Gastroesophageal sphincter (tissue), 4 donors: ENCODE results near the gene CLCA4. TPM values are rescaled to one million over a fixed set of nuclear protein-coding genes. Genes with fewer than 3 reads are reported as not detected.
"Not testable (repeated sequence)": the region's sequence is repeated elsewhere in the genome, so short reads cannot be mapped to it uniquely, and the experiment has no call there.

Source experiments
- ATAC-seq: fragments of 150-250 bp; one replicate; pipeline ENCODE4 v1.9.1; 2016; ENCODE audit warnings: mild to moderate bottlenecking, moderate library complexity
- H3K27ac ChIP-seq, 4 donors: fragments of 200-600 bp; sonication (generic) in 3 of 4; 1 replicate in 3 of 4; 2 replicates in 1 of 4; pipeline ENCODE4 v1.5.1; 2016 to 2019
- H3K27me3 ChIP-seq: fragments of 200-600 bp; sonication (generic); one replicate; pipeline ENCODE4 v1.5.1; 2019
- H3K36me3 ChIP-seq, 2 donors: fragments of 200-600 bp; sonication (generic); one replicate each; pipeline ENCODE4 v1.5.1; 2019; ENCODE audit warnings: control low read depth in 1 of 2
- H3K4me1 ChIP-seq, 3 donors: fragments of 200-600 bp; sonication (generic); 1 replicate in 2 of 3; 2 replicates in 1 of 3; pipeline ENCODE4 v1.5.1; 2016 to 2019; ENCODE audit warnings: control low read depth in 2 of 3
- H3K4me3 ChIP-seq, 2 donors: fragments of 200-600 bp; sonication (generic); one replicate each; pipeline ENCODE4 v1.5.1; 2019; ENCODE audit warnings: mild to moderate bottlenecking in 1 of 2, moderate library complexity in 1 of 2
- H3K9me3 ChIP-seq, 3 donors: fragments of 200-600 bp; sonication (generic); one replicate each; pipeline ENCODE4 v1.5.1; 2017 to 2019; ENCODE audit warnings: control low read depth in 2 of 3
- CTCF ChIP-seq, 4 experiments: fragments of 200-600 bp in 2 of 4; fragments of 450-650 bp in 2 of 4; sonication (generic) in 1 of 4; IDR thresholded peaks; one replicate each; pipeline ENCODE4 v1.5.1; 2017 to 2019; ENCODE audit warnings: antibody characterized with exemption in 4 of 4, mild to moderate bottlenecking in 2 of 4, moderate library complexity in 2 of 4
- EP300 ChIP-seq: sonication (generic); formaldehyde crosslinking; IDR thresholded peaks from one replicate; pipeline ENCODE4 v1.6.1; 2017; ENCODE audit warnings: antibody characterized with exemption, mild to moderate bottlenecking
- POLR2A ChIP-seq, 2 donors: fragments of 450-650 bp; IDR thresholded peaks; one replicate each; pipeline ENCODE4 v1.6.1; 2017; ENCODE audit warnings: antibody characterized with exemption in 2 of 2, mild to moderate bottlenecking in 2 of 2, moderate library complexity in 1 of 2
- POLR2AphosphoS5 ChIP-seq: sonication (generic); formaldehyde crosslinking; IDR thresholded peaks from one replicate; pipeline ENCODE4 v1.6.1; 2017; ENCODE audit warnings: antibody characterized with exemption
- WGBS, 2 donors: methylation state at CpG; one replicate each; pipeline ENCODE4 v1.1.5; 2018; ENCODE audit warnings: low coverage in 1 of 2; 5-methylcytosine and 5-hydroxymethylcytosine counted together
- total RNA-seq, 4 donors: library from RNA; depleted of rRNA; stranded (reverse); fragments of >200 nt; gene quantifications; one replicate each; pipeline ENCODE4 v1.1.0, GENCODE V29; 2016

CLCA4 gene
- total RNA-seq, 4 donors from 2014 or later: 0.50 to 20.3 (median 2.6) TPM; not detected in 1

- Histone ChIP-seq H3K36me3 (no peaks in the 10 kb centered on the region), H3K9me3 (no peaks in the 10 kb centered on the region), H3K27me3 (no peaks in the 10 kb centered on the region), H3K4me1 (no peaks in the 10 kb centered on the region), H3K27ac (no peak overlapping the region), H3K4me3 (no peak overlapping the region)
- WGBS, 2 donors: 100% methylated on average over 1 of the region's 1 CpG
- ATAC-seq: no peak
- no peak for TF ChIP-seq POLR2A (IDR thresholded peaks at IDR 0.05)
- TF ChIP-seq POLR2AphosphoS5: no peak
- TF ChIP-seq CTCF (IDR thresholded peaks at IDR 0.05): no peak
- TF ChIP-seq EP300: no peak
These were observed 36.2 kb downstream of the CLCA4 start for GRCh38 chr1:86583032-86583431.

DNA sequence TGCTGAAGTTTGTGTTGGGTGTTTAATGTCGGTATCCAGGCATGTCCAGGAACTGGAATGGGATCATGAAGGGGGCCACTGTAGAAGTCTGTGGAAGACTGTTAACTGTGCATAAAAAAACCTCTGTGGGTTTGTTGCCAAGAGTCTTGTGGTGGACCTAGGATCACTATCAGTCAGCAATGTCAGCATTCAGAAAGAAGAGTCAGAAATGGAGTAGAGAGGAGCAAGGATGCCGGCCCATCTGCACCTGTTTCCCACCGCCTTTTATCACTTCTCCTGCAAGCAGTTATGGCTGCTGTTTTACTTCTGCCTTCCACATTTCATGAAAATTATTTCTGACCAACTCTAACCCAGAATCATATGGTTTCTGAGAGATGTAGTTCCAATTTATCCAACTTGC is 36.7 kb downstream of the CLCA4 start:
- Histone ChIP-seq H3K4me3 (no peak overlapping the region), H3K27me3 (no peaks in the 10 kb centered on the region), H3K27ac (no peak overlapping the region), H3K4me1 (no peaks in the 10 kb centered on the region), H3K9me3 (no peaks in the 10 kb centered on the region), H3K36me3 (no peaks in the 10 kb centered on the region)
- WGBS, 2 donors: 32 to 55% methylated on average over 3 of the region's 3 CpGs
- TF ChIP-seq CTCF (IDR thresholded peaks at IDR 0.05): no peak
- no peak for TF ChIP-seq EP300
- no peak for TF ChIP-seq POLR2AphosphoS5
- no peak for TF ChIP-seq POLR2A (IDR thresholded peaks at IDR 0.05)
- no peak for ATAC-seq

GRCh38 chr1:86594284-86594770 is 47.4 kb downstream of the CLCA4 start:
- no peak overlapping the region for H3K27ac ChIP-seq
- H3K9me3 ChIP-seq: peaks cover 0 to 23% (median 0%) of the 10 kb centered on the region in 3 donors
- no peak overlapping the region for H3K4me3 ChIP-seq
- H3K4me1 ChIP-seq: no peaks in the 10 kb centered on the region
- no peaks in the 10 kb centered on the region for H3K27me3 ChIP-seq
- H3K36me3 ChIP-seq: no peaks in the 10 kb centered on the region
- no peak for TF ChIP-seq POLR2A (IDR thresholded peaks at IDR 0.05)
- no peak for TF ChIP-seq POLR2AphosphoS5
- TF ChIP-seq EP300: no peak
- ATAC-seq: no peak

- no peak for TF ChIP-seq POLR2AphosphoS5
- TF ChIP-seq POLR2A (IDR thresholded peaks at IDR 0.05): no peak
- no peak for TF ChIP-seq EP300
- TF ChIP-seq CTCF (IDR thresholded peaks at IDR 0.05): no peak
- H3K4me3 ChIP-seq: no peak overlapping the region
- WGBS, 2 donors: 14 to 75% methylated on average over 2 of the region's 2 CpGs
- no peak overlapping the region for H3K27ac ChIP-seq
- peaks cover 0 to 23% (median 0%) of the 10 kb centered on the region in 3 donors for H3K9me3 ChIP-seq
- H3K36me3 ChIP-seq: no peaks in the 10 kb centered on the region
- H3K27me3 ChIP-seq: no peaks in the 10 kb centered on the region
- ATAC-seq: no peak
- H3K4me1 ChIP-seq: no peaks in the 10 kb centered on the region
These were observed 49.3 kb downstream of the CLCA4 start for GRCh38 chr1:86596224-86596623.

DNA sequence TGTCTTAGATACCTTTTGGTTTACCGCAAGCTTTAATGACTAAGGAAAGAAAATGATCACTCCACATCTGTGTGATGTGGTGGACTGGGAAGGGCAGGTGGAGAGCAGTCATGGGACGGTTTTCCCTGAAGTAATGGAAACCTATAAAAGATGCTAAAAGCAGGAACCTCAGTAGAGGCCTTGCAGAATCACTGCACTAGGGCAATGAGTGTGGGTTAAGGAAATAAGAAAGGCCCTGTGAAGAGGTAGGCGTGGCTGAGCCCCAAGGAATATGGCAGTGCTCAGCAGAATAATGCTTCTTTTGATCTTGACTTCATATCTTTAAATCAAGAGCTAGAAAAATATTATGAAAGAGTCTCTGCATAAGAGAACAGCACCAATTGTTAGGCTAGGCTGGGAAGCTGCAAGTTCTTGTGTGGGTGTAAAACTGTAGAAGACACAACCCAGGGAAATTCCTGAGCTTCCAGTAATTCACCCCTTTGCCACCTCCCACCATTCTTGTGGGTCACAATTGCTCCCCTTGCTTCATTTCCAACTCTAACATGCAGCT is 49.9 kb downstream of the CLCA4 start:
- no peak for ATAC-seq
- Histone ChIP-seq H3K36me3 (no peaks in the 10 kb centered on the region), H3K27me3 (no peaks in the 10 kb centered on the region), H3K4me1 (no peaks in the 10 kb centered on the region), H3K9me3 (peaks cover 0 to 23% (median 0%) of the 10 kb centered on the region in 3 donors), H3K27ac (no peak overlapping the region), H3K4me3 (no peak overlapping the region)
- no peak for TF ChIP-seq EP300
- TF ChIP-seq POLR2A (IDR thresholded peaks at IDR 0.05): no peak
- TF ChIP-seq POLR2AphosphoS5: no peak
- no peak for TF ChIP-seq CTCF (IDR thresholded peaks at IDR 0.05)
- WGBS, 2 donors: 68 to 100% methylated on average over 1 to 2 of the region's 3 CpGs

DNA sequence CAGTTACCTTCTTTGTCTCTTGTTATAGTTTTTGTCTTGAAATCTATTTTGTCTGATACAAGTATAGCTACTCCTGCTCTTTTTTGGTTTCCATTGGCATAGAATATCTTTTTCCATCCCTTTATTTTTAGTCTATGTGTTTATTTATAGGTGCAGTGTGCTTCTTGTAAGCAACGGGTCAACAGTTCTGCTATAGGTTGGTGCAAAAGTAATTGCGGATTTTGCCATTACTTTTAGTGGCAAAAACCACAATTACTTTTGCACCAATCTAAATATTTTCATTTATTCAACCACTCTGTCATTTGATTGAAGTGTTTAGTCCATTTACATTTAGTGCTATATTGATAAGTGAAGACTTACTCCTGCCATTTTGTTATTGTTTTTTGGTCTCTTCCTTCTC is 59.2 kb downstream of the CLCA4 start:
- not testable (repeated sequence) for ATAC-seq, H3K4me3 ChIP-seq
- 82 to 93% methylated on average over 2 of the region's 2 CpGs for WGBS, 2 donors

More for the DNA sequence above, 59.2 kb downstream of the CLCA4 start:
- peaks cover 0 to 37% (median 0%) of the 10 kb centered on the region in 3 donors for H3K9me3 ChIP-seq
- not testable (repeated sequence) for H3K27me3 ChIP-seq, H3K4me1 ChIP-seq, H3K36me3 ChIP-seq, H3K27ac ChIP-seq
